ENCODE results near the gene FANCD2.
"Not testable (repeated sequence)": the region's sequence is repeated elsewhere in the genome, so short reads cannot be mapped to it uniquely, and the experiment has no call there.

Gene FANCD2

DNA sequence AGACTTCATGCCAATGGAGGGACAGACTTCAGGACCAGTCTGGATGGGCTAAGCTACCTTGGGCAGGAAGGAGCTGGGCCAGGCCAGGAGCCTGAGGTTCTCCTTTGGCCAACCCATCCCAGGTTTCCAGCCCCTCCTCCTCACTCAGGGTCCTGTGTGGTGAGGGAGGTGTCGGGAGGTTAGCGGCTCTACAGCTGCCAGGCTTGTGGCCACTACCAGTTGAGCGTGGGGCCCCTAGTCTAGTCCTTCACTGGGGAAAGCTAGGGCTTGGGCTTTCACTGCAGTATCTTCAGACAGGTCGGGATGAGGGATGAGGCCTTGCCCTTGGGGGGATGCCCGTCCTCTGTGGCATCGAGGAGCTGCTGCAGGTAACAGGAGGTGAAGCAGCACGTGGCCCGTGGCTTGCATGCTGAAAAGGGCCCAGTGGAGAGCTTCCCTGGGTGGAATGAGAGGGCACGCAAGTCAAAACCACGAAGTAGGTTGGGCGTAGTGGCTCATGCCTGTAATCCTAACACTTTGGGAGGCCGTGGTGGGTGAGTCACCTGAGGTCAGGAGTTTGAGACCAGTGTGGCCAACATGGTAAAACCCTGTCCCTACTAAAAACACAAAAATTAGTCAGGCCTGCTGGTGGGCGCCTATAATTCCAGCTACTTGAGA is 8.5 kb upstream of the FANCD2 start:
- peak; percentile 77 for DNase-seq

DNA sequence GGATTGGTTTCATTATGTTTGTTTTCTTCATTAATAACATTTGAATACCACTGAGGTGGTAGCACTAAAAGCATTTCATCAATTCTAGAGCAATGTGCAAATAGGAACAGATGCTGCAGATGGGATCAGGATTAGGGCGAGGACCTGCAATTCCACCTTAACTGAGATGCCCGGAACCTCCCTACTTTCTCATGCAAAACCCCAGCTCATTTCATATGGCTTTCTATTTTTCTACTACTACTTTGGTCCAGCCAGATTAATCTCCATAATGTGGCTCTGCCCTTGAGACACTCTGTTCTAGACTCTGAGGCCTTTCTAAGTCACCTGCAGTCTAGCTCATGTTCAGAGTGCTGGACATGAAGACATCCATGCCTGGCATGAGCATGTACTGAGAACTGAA is 7.4 kb upstream of the FANCD2 start:
- not testable (repeated sequence) for DNase-seq

DNA sequence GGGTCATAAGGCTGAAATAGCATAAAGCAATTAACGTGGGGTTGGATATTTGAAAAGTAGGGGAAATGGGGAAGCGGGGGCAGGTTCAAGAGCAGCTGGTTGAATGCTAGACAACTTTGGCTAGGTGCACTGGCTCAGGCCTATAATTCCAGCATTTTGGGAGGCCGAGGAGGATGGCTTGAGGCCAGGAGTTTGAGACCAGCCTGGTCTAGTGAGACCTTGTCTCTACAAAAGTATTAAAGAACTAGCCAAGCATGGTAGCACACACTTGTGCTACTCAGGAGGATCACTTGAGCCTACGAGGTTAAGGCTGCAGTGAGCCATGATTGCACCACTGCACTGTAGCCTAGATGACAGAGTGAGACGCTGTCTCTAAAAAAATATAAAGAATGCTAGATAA is 6.9 kb upstream of the FANCD2 start:
- no peak for DNase-seq

DNA sequence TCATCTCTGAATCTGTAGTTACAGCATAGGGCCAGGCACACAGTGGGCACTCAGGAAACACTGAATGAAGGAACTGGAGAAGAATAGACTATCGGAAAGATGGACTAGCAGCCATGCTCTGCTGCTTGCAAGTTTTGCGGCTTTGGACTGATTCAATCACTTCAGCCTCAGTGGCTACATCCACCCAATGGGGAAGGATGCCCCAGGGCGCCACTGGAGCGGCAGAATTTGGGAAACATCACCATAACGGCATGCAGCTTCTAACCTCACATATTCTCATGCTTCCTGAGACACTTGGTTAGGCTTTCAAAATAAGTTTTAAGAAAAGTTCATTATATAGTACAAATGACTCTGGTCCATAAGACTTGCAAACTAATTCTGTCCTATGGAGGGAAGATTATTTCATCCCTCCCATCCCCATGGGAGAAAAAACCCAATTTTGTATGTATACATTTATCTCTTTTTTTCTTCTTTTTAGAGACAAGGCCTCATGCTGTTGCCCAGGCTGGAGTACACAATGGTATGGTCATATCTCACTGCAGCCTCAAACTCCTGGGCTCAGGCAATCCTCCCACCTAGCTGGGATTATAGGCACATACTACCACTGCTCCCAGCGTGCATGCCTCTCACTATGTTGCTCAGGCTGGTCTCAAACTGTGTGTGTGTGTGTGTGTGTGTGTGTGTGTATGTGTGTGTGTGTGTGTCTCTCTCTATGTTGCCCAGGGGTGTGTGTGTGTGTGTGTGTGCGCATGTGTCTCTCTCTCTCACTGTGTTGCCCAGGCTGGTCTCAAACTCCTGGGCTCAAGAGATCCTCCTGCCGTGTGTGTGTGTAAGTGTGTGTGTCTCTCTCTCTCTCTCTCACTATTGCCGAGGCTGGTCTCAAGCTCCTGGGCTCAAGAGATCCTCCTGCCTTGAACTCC is 4.1 kb upstream of the FANCD2 start:
- DNase-seq, result no peak

DNA sequence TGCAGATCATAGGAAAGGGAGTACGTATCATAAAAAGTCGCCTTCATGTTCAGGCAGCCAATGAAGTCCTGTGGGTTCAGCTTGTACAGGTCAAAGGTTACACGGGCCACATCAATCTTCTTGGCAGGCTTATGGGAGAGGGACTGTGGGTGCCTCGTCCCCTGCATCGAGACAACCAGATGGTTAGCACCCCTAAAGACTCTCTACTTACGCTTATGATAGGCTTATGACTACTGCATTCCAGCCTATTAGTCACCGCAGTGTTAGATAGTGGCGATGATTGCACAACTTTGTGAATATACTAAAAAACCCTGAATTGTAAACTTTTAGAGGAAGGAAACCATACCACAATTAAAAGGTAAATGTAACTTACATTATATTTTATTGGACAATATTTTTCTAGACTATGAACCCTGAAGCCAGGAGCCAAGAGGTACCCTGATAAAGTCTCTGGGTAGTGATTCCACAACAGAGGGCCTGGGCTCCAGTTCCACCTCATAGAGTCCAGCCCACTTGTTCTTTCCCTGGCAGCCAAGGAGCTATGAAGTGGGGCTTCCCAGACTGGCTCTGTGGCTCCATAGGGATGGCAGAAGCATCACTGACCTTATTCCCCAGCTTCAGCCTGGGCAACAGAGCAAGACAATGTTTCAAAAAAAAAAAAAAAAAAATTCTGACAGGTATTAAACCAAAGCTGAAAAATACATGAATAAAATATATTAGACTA is 2.5 kb upstream of the FANCD2 start:
- DNase-seq, result no peak

DNA sequence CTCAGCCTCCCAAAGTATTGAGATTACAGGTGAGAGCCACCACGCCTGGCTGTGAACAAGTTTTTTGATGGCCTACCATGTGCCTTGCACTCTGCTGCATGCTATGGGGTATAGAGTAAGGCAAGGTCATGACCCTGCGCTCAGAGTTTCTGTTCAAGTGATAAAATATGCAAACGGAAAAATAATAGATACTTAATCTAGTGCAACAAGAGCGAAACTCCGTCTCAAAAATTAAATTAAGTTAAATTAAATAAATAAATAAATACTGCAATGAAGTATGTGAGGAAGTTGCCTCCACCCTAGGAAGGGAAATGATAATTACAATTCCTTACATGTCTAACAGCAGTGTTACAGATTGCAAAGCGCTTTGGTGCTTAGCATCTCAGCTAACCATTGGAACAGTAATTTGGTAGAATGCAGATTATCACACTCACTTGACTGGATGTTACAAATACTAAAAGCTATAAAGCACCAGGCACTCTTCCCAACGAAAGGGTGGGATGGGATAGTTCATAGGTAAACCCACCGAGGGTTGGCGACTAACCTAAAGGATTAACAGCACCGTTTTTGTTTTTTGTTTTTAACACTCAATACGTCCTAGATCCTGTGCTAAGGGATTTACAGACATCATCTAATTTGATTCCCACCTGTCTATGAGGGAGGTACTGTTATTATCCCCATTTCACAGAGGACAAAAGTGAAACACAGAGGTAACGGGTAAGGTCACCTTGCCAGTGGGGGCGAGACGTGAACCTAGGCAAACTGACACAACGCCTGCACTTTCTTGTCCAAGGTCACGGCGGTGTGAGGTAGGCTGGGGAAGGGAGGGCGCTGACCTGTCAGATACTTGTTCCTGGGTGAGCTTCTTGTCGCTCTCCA is 793 bp upstream of the FANCD2 start:
- no peak for DNase-seq

DNA sequence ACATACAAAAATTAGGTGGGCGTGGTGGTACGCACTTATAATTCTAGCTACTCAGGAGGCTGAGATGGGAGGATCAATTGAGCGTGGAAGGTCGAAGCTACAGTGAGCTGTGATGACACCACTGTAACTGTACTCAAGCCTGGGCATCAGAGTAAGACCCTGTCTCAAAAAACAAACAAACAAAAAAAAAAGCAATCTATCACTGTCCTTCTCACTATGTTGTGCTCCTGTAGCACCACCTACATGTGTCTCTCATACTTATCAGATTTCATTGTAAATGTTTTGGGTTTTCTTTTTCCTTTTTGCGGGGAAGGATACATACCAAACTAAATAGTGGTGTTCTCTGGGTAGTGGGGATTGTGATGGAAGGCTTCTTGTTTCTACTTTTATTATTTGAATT is 14.8 kb downstream of the FANCD2 start:
- DNase-seq, result no peak

DNA sequence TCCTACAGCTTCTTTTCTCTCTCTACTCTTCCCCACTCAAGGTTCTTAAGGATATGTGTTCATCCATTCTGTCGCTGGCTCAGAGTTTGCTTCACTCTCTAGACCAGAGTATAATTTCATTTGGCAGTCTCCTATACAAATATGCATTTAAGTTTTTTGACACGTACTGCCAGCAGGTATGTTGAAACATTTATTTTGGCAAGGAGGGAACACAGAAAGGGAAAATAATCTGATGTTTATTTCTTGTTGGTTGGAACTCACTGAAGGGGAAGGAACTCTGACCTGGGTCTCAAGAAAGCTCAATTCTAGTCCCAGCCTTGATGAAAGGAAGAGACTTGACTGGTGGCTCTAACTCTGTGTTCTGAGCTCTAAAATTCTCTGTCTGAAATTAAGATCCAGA is 21.6 kb downstream of the FANCD2 start:
- no peak for DNase-seq

DNA sequence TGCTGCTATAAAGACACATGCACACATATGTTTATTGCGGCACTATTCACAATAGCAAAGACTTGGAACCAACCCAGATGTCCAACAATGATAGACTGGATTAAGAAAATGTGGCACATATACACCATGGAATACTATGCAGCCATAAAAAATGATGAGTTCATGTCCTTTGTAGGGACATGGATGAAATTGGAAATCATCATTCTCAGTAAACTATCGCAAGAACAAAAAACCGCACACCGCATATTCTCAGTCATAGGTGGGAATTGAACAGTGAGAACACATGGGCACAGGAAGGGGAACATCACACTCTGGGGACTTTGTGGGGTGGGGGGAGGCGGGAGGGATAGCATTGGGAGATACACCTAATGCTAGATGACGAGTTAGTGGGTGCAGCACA is 26.8 kb downstream of the FANCD2 start:
- DNase-seq, result not testable (repeated sequence)

DNA sequence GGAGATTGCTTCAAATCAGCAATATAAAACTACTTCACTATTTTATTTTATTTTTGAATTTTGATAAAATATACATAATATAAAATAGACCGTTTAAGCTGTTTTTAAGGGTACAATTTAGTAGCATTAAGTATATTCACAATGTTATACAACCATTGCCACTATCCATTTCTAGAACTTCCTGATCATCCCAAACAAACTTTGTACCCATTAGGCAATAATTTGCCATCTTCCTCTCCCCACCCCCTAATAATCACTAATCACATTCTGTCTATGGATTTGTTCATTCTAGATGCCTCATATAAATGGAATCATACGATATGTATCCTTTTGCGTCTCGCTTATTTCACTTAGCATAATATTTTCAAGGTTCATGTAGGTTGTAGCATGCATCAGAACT is 28.9 kb downstream of the FANCD2 start:
- no peak for DNase-seq

DNA sequence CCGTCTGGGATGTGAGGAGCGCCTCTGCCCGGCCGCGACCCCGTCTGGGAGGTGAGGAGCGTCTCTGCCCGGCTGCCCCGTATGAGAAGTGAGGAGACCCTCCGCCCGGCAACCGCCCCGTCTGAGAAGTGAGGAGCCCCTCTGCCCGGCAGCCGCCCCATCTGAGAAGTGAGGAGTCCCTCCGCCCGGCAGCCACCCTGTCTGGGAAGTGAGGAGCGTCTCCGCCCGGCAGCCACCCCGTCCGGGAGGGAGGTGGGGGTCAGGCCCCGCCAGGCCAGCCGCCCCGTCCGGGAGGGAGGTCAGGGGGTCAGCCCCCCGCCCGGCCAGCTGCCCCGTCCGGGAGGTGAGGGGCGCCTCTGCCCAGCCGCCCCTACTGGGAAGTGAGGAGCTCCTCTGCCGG is 43.8 kb downstream of the FANCD2 start:
- not testable (repeated sequence) for DNase-seq

DNA sequence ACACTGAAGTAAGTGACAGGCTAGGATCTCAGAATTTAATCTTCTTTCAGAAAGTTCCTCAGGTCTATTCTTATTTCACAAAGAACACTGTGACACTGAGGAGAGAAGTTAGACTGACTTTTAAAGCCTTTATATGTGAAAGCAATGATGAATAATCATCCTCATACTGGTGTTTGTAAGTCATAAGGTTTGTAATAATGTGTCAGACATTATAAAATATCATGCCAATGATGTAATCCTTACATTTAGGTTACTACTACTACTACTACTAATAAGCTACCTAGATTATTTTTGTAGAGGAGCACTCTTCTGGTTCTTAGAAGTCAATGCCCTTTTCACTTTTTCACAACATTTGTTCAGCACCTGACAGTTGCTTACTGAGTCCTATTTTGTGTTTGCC is 48.4 kb downstream of the FANCD2 start:
- DNase-seq, result no peak

DNA sequence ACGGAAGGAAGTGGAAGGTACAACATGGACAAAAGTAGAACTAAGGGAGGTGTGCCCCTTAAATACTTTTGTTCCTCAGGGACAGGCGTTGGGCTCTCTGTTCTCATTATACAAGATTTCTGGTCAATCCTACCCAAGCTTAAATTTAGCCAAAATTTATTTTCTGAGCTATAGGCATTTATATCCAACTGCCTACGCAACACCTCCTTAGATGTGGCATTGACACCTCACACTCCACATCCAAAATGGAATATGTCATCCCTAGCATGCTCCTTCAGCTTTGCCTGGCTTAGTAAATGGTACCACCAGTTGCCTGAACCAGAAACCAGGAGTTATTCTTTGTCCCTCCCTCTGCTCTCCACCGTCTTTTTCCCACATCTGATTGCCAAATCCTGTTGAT is 55.6 kb downstream of the FANCD2 start:
- no peak for DNase-seq

DNA sequence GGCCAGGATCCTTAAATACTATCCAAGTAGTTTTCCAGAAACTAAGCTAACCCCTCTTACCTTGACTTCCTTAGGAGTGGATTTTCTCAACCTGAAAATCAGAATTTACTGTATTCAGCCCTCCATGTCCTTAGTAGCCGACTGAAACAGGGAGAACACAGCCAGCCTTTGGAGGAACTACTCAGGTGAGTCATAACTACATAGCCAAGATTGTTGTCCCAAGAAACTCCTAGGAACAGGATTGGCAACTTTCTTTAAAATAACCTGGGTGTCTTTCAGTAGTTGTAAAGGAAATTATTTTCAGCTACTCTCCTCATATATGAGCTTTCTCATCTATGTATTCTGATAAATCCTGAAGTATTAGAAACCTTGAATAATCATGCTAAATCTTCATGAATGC is 59.5 kb downstream of the FANCD2 start:
- no peak for DNase-seq

DNA sequence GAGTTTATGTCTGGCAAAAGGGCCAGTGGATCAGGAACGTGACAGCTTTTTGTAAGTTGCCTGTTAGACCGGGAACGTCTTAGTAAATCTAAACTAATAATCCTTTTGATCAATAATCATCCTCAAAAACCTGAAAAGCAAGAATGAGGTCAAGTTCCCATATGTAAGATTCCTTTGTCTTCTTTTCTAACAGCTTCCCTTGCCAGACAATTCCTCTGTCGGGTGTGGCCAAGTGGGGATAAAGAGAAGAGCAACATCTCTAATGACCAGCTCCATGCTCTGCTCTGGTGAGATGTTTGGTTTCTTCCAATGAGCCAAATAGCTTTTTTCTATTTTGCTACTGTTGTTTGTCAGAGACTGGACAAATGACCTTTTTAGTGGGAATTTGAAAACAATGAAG is 62.0 kb downstream of the FANCD2 start:
- DNase-seq, result no peak

DNA sequence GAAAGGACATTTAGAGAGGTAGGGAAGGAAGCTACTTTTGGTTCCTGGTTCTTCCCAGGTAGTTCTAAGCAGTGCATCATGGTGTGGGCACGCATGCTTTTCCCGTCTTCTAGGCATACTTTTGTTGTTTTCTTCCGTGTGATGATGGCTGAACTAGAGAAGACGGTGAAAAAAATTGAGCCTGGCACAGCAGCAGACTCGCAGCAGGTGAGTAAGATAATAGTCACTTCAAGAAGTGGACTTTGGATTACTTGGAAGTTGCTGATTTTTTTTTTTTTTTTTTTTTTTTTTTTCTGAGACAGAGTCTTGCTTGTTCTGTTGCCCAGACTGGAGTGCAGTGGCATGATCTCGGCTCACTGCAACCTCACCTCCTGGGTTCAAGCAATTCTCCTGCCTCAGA is 63.9 kb downstream of the FANCD2 start:
- no peak for DNase-seq

DNA sequence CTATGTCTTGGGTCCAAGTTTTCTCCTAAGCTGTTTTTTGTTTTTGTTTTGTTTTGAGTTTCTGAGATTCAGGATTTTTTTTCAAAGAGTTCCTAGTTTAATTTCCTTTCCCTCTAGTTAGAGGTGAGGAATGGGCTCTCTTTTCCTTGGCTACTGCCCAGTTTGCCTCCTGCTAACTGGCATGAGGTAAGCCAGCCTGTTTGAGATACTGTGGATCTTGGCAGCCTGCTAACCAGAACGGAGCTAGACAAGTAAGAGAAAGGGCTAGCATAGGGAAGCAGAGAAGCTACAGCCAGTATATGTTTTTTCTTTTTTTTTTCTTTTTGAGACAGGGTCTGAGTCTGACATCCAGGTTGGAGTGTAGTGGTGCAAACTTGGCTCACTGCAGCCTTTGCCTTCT is 64.5 kb downstream of the FANCD2 start:
- DNase-seq, result not testable (repeated sequence)

DNA sequence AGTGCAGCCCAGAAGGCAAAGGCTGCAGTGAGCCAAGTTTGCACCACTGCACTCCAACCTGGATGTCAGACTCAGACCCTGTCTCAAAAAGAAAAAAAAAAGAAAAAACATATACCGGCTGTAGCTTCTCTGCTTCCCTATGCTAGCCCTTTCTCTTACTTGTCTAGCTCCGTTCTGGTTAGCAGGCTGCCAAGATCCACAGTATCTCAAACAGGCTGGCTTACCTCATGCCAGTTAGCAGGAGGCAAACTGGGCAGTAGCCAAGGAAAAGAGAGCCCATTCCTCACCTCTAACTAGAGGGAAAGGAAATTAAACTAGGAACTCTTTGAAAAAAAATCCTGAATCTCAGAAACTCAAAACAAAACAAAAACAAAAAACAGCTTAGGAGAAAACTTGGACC is 65.2 kb downstream of the FANCD2 start:
- not testable (repeated sequence) for DNase-seq

DNA sequence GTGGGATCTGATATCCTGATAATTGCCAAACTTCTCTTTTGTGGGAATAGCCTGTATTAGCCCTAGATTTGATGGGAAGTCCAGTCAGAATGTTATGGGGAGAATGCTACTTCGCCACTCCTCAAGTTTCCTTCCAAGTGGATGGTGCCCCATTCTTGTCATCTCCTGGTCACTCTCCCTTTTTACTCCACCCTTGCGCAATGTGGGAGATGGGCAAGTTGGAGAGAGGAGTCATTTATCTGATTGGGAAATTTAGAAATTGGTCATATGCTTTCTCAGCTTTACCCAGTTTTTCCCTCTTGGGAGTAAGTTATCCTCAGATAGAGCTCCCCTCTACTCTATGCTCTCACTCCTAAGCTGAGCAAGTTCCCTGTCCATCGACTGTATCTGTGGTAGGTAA is 67.4 kb downstream of the FANCD2 start:
- DNase-seq, result no peak

DNA sequence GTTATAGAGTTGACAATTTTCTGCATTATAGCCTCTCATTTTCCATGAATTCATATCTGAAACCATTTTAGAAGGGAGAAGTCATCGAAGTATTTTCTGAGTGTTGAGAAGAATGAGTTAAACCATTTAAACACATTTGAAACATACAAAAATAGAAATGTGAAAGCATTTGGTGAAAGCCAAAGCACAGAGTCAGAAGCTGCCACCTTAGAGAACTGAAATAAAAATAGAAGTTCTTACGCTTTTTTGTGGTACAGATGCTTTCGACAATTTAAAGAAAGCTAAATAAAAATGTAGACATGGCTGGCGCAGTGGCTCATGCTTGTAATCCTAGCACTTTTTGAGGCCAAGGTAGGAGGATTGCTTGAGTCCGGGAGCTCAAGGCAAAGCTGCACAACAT is 72.8 kb downstream of the FANCD2 start:
- DNase-seq, result no peak

DNA sequence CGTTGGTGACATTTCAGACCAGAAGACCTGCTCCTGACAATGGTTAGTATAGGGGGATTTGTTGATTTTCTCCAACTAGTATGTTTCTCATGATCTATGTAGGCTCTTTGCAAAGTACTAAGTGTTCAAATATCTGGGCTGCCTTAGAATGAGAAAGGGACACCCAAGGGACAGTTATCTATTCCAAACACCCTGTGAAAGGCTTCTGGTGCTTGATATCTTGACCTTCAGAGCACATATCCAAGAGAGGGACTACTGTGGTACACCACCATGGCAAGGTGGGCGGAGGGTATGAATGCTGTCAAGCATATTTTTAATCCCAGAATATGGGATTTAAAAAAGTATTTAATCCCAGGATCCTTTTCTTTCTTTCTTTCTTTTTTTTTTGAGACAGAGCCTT is 80.7 kb downstream of the FANCD2 start:
- no peak for DNase-seq

DNA sequence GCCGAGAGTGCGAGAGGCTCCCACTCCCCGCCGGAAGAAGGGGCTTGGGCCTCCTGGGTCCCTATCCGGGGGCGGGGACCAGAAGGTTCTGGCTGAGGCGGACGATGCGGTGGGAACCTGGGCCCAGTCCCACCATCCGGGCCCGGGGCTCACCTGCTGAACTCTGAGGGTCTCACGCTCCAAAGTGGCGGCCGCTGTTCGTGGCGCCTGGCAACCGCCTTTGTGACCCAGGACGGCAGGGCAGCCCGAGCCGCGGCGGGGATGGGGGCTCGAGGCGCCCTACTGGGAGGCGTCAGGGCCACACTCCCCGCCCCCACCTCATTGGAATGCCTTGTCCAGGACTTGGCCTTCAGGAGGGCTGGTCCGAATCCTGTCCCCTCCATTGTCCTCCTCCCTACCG is 81.9 kb downstream of the FANCD2 start, which contains the start of gene FANCD2OS:
FANCD2OS (minus strand) TSS at position 165 of the 400 bp plus-strand sequence. CDS start 3,481 bp downstream, outside the sequence.
- DNase-seq, result no peak

Data from activated CD4-positive, alpha-beta T cell treated with anti-CD3 and anti-CD28 coated beads, Interleukin-2, amount 50 U/mL, for 16 hours (primary cell).